UCSD-AML1 (cell line): ENCODE measurements around the gene CACHD1.

Source experiments
- DNase-seq: peaks from one replicate; lab custom pipeline; 2025; ENCODE audit not compliant: unreplicated experiment; lab: John Stamatoyannopoulos, UW

The CACHD1 gene

GRCh38 chr1:64472805-64473204, 2.9 kb downstream of the CACHD1 start:
- no peak for DNase-seq

GRCh38 chr1:64473367-64473766, 3.4 kb downstream of the CACHD1 start:
- no peak for DNase-seq

- DNase-seq: no peak
These were observed 4.2 kb downstream of the CACHD1 start for GRCh38 chr1:64474133-64474532.

GRCh38 chr1:64474665-64475439, 4.9 kb downstream of the CACHD1 start:
- DNase-seq: no peak

- DNase-seq: no peak
These were observed 6.5 kb downstream of the CACHD1 start for GRCh38 chr1:64476251-64476952.

GRCh38 chr1:64478594-64479470, 8.9 kb downstream of the CACHD1 start:
- no peak for DNase-seq

- no peak for DNase-seq
These were observed 9.9 kb downstream of the CACHD1 start for GRCh38 chr1:64479874-64480273.

GRCh38 chr1:64480999-64481772, 11.3 kb downstream of the CACHD1 start:
- no peak for DNase-seq

- no peak for DNase-seq
These were observed 12.2 kb downstream of the CACHD1 start for GRCh38 chr1:64482128-64482527.

- DNase-seq: no peak
These were observed 12.8 kb downstream of the CACHD1 start for GRCh38 chr1:64482720-64483119.

- DNase-seq: no peak
These were observed 13.9 kb downstream of the CACHD1 start for GRCh38 chr1:64483731-64484414.

- no peak for DNase-seq
These were observed 14.7 kb downstream of the CACHD1 start for GRCh38 chr1:64484651-64485050.

- DNase-seq: no peak
These were observed 16.3 kb downstream of the CACHD1 start for GRCh38 chr1:64486193-64486592.

- no peak for DNase-seq
These were observed 17.1 kb downstream of the CACHD1 start for GRCh38 chr1:64487061-64487460.

GRCh38 chr1:64488862-64489261, 18.9 kb downstream of the CACHD1 start:
- no peak for DNase-seq

GRCh38 chr1:64489707-64490106, 19.8 kb downstream of the CACHD1 start:
- no peak for DNase-seq

- DNase-seq: no peak
These were observed 20.4 kb downstream of the CACHD1 start for GRCh38 chr1:64490213-64490818.

GRCh38 chr1:64492424-64492823, 22.5 kb downstream of the CACHD1 start:
- DNase-seq: no peak

- no peak for DNase-seq
These were observed 23.9 kb downstream of the CACHD1 start for GRCh38 chr1:64493831-64494230.

GRCh38 chr1:64494659-64495058, 24.7 kb downstream of the CACHD1 start:
- DNase-seq: no peak
